CD4-positive, alpha-beta T cell (primary cell): Measurements from ENCODE around the gene MYOG. TPM values are rescaled to one million over a fixed set of nuclear protein-coding genes. Genes with fewer than 3 reads are reported as not detected.
A peak's percentile ranks its signal among the peaks of the same experiment; 100 is the strongest.

Source experiments
- ATAC-seq: fragments of 200-7000 bp; cut with Tn5 transposase; one replicate; pipeline ENCODE4 v1.10.0; 2022; ENCODE audit warnings: mild to moderate bottlenecking; ENCODE audit not compliant: poor library complexity
- CTCF ChIA-PET: fragments of 350-600 bp; sonication (Branson Sonifier 250); formaldehyde crosslinking; loops from one replicate; lab custom pipeline; 2021; ENCODE audit warnings: antibody characterized with exemption, inconsistent platforms; lab: Charles Lee
- POLR2A ChIA-PET: fragments of 350-600 bp; sonication (Branson Sonifier 250); formaldehyde crosslinking; loops from one replicate; lab custom pipeline; 2021; ENCODE audit warnings: antibody characterized with exemption, inconsistent platforms; lab: Charles Lee
- DNase-seq, 14 experiments: peaks; one replicate each; pipeline ENCODE4 v3.0.0-alpha.2; 2013 to 2020; ENCODE audit warnings: mixed read lengths in 2 of 14
- H3K27ac ChIP-seq, 2 donors: one replicate each; pipeline versions ENCODE4 v1.5.1 to v1.7.0; 2013; ENCODE audit warnings: low read length in 2 of 2, low read depth in 1 of 2, mild to moderate bottlenecking in 1 of 2
- H3K27me3 ChIP-seq, 2 experiments: 1 replicate in 1 of 2; 2 replicates in 1 of 2; pipeline versions ENCODE4 v1.6.1 to v1.7.0; 2013; ENCODE audit warnings: low read length in 2 of 2, control low read depth in 1 of 2, mild to moderate bottlenecking in 1 of 2, moderate library complexity in 1 of 2; ENCODE audit not compliant: insufficient read depth in 2 of 2, control insufficient read depth in 1 of 2
- H3K36me3 ChIP-seq: one replicate; pipeline ENCODE4 v1.6.1; 2013; ENCODE audit warnings: low read length, control low read depth; ENCODE audit not compliant: insufficient read depth
- H3K4me1 ChIP-seq: one replicate; pipeline ENCODE4 v1.6.1; 2013; ENCODE audit warnings: low read length, control low read depth; ENCODE audit not compliant: insufficient read depth
- H3K4me3 ChIP-seq: one replicate; pipeline ENCODE4 v1.5.1; 2013; ENCODE audit warnings: mild to moderate bottlenecking, low read length, moderate library complexity
- H3K9me3 ChIP-seq, 2 experiments: 1 replicate in 1 of 2; 2 replicates in 1 of 2; pipeline versions ENCODE4 v1.6.1 to v1.7.0; 2013; ENCODE audit warnings: low read length in 2 of 2, mild to moderate bottlenecking in 2 of 2, control low read depth in 1 of 2, moderate library complexity in 1 of 2; ENCODE audit not compliant: control insufficient read depth in 1 of 2, insufficient read depth in 1 of 2
- H3K27ac Mint-ChIP-seq: one replicate; pipeline ENCODE4 v1.8.0; 2020; ENCODE audit warnings: mixed read lengths
- H3K27me3 Mint-ChIP-seq: one replicate; pipeline ENCODE4 v1.8.0; 2021; ENCODE audit warnings: mixed read lengths
- H3K36me3 Mint-ChIP-seq: one replicate; pipeline ENCODE4 v1.8.0; 2021; ENCODE audit warnings: low read depth, mixed read lengths
- H3K4me1 Mint-ChIP-seq: one replicate; pipeline ENCODE4 v1.8.0; 2021; ENCODE audit warnings: low read depth, mixed read lengths
- H3K4me3 Mint-ChIP-seq: one replicate; pipeline ENCODE4 v1.8.0; 2020; ENCODE audit warnings: mild to moderate bottlenecking, mixed read lengths
- H3K9me3 Mint-ChIP-seq: one replicate; pipeline ENCODE4 v1.8.0; 2020; ENCODE audit warnings: mixed read lengths
- CTCF ChIP-seq: fragments of 200-600 bp; IDR thresholded peaks from one replicate; pipeline ENCODE4 v1.8.0; 2022; ENCODE audit warnings: antibody characterized with exemption, mild to moderate bottlenecking
- intact Hi-C, 2 experiments: fragments of 100-400 bp; cut with DNase I in 1 of 2; cut with micrococcal nuclease in 1 of 2; formaldehyde crosslinking; loops; one replicate each; pipeline versions ENCODE4 v1.15.1 to v1.9.0; 2023 to 2025; cut with DNase I, micrococcal nuclease
- total RNA-seq, 174 experiments: library from RNA in 2 of 174; stranded (reverse) in 2 of 174; gene quantifications; one replicate each; pipeline ENCODE4 v1.2.3 and lab custom pipeline; 2021 to 2026

MYOG gene
- total RNA-seq, 2 experiments from 2014 or later = not detected

GRCh38 chr1:203126151-203126865 lies 40.5 kb upstream of the MYOG start:
- Histone ChIP-seq H3K36me3 (no peaks in the 10 kb centered on the region), H3K9me3 (peaks cover 0 to 8% of the 10 kb centered on the region in 2 experiments), H3K4me1 (peaks cover 14% of the 10 kb centered on the region), H3K27me3 (peaks cover 43 to 67% of the 10 kb centered on the region in 2 experiments), H3K4me3 (no peak overlapping the region), H3K27ac (no peak overlapping the region)
- ChIA-PET POLR2A (no interaction called here), CTCF (no interaction called here)
- Mint-ChIP-seq H3K27ac (no peak overlapping the region), H3K27me3 (peaks cover 86% of the 10 kb centered on the region), H3K4me1 (peaks cover 11% of the 10 kb centered on the region), H3K4me3 (no peak overlapping the region), H3K9me3 (no peaks in the 10 kb centered on the region), H3K36me3 (no peaks in the 10 kb centered on the region)
- DNase-seq (peak in 3 of 14 experiments; percentile 21 to 29 (median 24)), ATAC-seq (no peak)
- intact Hi-C loops = no loop called here
- no peak for TF ChIP-seq CTCF

GRCh38 chr1:203124546-203125317 lies 38.9 kb upstream of the MYOG start:
- H3K27me3 Mint-ChIP-seq = peaks cover 88% of the 10 kb centered on the region
- Histone ChIP-seq H3K4me1 (peaks cover 14% of the 10 kb centered on the region), H3K4me3 (no peak overlapping the region), H3K9me3 (peaks cover 0 to 13% of the 10 kb centered on the region in 2 experiments), H3K36me3 (no peaks in the 10 kb centered on the region), H3K27me3 (peaks cover 41 to 77% of the 10 kb centered on the region in 2 experiments), H3K27ac (no peak overlapping the region)
- H3K36me3 Mint-ChIP-seq = no peaks in the 10 kb centered on the region
- ATAC-seq (no peak), DNase-seq (peak in 1 of 14 experiments; percentile 14)
- H3K9me3 Mint-ChIP-seq = no peaks in the 10 kb centered on the region
- H3K4me3 Mint-ChIP-seq = no peak overlapping the region
- ChIA-PET CTCF (no interaction called here), POLR2A (no interaction called here)
- no peak for TF ChIP-seq CTCF
- no peak overlapping the region for H3K27ac Mint-ChIP-seq
- H3K4me1 Mint-ChIP-seq = peaks cover 11% of the 10 kb centered on the region
- intact Hi-C loops = no loop called here

- ATAC-seq = no peak
- H3K27me3 ChIP-seq = peaks cover 39 to 77% of the 10 kb centered on the region in 2 experiments
These were observed 38.2 kb upstream of the MYOG start for GRCh38 chr1:203124011-203124410.

More at GRCh38 chr1:203124011-203124410, 38.2 kb upstream of the MYOG start:
- ChIA-PET POLR2A (no interaction called here), CTCF (no interaction called here)
- H3K9me3 ChIP-seq = peaks cover 0 to 13% of the 10 kb centered on the region in 2 experiments
- peaks cover 11% of the 10 kb centered on the region for H3K4me1 Mint-ChIP-seq
- H3K9me3 Mint-ChIP-seq = no peaks in the 10 kb centered on the region
- no peaks in the 10 kb centered on the region for H3K36me3 ChIP-seq
- H3K27ac Mint-ChIP-seq = no peak overlapping the region
- peaks cover 14% of the 10 kb centered on the region for H3K4me1 ChIP-seq
- H3K4me3 Mint-ChIP-seq = no peak overlapping the region
- intact Hi-C loops = no loop called here
- DNase-seq = peak in 1 of 14 experiments; percentile 0
- H3K27me3 Mint-ChIP-seq = peaks cover 87% of the 10 kb centered on the region
- H3K4me3 ChIP-seq = no peak overlapping the region
- H3K27ac ChIP-seq = no peak overlapping the region
- H3K36me3 Mint-ChIP-seq = no peaks in the 10 kb centered on the region
- TF ChIP-seq CTCF = no peak
